Measurements from ENCODE around the gene MEN1.

The MEN1 gene

GRCh38 chr11:64801561-64802369, 8.6 kb downstream of the MEN1 start:
- CTCF ChIA-PET, result interaction anchor here (0.6 to 0.7 kb wide), 2 partner anchors 529 to 1583 kb away, joined by 3 to 4 read pairs; no protein-coding TSS in a partner anchor
- TF ChIP-seq ZFP3 (tag by site-specific recombination; IDR thresholded peaks at IDR 0.05; ENCODE audit: low read depth) (no peak), KLF1 (tag by site-specific recombination; IDR thresholded peaks at IDR 0.05) (peak; percentile 75), BCL11A (tag by site-specific recombination; IDR thresholded peaks at IDR 0.05; ENCODE audit: low read depth) (no peak), PATZ1 (tag by site-specific recombination; IDR thresholded peaks at IDR 0.05) (peak; percentile 40), ZNF280D (tag by site-specific recombination; IDR thresholded peaks at IDR 0.05) (no peak), ZNF398 (tag by site-specific recombination; IDR thresholded peaks at IDR 0.05) (peak; percentile 27; the same call in 1 of the 2 replicates), ZBTB8A (tag by site-specific recombination; IDR thresholded peaks at IDR 0.05) (0 out of 2 replicates have a peak, but pooled peaks have one; percentile 14), KLF17 (tag by site-specific recombination; IDR thresholded peaks at IDR 0.05) (no peak), GLIS2 (tag by site-specific recombination; IDR thresholded peaks at IDR 0.05) (peak; percentile 55), GLIS1 (tag by site-specific recombination; IDR thresholded peaks at IDR 0.05) (peak; percentile 55; the same call in 1 of the 2 replicates)
- Histone ChIP-seq H3K27ac (ENCODE audit: extremely low read depth, low read depth, low read length) (no peak overlapping the region), H3K9me3 (ENCODE audit: control insufficient read depth, insufficient read depth, low read depth, low read length) (no peaks in the 10 kb centered on the region), H3K4me1 (ENCODE audit: control insufficient read depth, insufficient read depth, low read length) (peaks cover 4% of the 10 kb centered on the region), H3K4me3 (ENCODE audit: low read depth, low read length) (no peak overlapping the region), H3K36me3 (ENCODE audit: control insufficient read depth in 2 of 2, insufficient read depth in 1 of 2, low read length in 2 of 2) (peaks cover 0 to 45% of the 10 kb centered on the region in 2 experiments; a peak in 1 of 3 replicates)
- POLR2A ChIA-PET, result interaction anchor here (0.9 to 2.3 kb wide), 3 partner anchors 23 to 310 kb away, joined by 3 to 24 read pairs (median 3); partner anchors contain the start of genes SAC3D1, SF1 and TM7SF2

- H3K27ac ChIP-seq (ENCODE audit: extremely low read depth, low read depth, low read length), result no peak overlapping the region
- H3K9me3 ChIP-seq (ENCODE audit: control insufficient read depth, insufficient read depth, low read depth, low read length), result no peaks in the 10 kb centered on the region
- CTCF ChIA-PET, result interaction anchor here (0.5 kb wide), 1 partner anchor 10 kb away, joined by 4 read pairs; no protein-coding TSS in a partner anchor
- peaks cover 4% of the 10 kb centered on the region for H3K4me1 ChIP-seq (ENCODE audit: control insufficient read depth, insufficient read depth, low read length)
- H3K4me3 ChIP-seq (ENCODE audit: low read depth, low read length), result no peak overlapping the region
- peaks cover 0 to 45% of the 10 kb centered on the region in 2 experiments; a peak in 1 of 3 replicates for H3K36me3 ChIP-seq (ENCODE audit: control insufficient read depth in 2 of 2, insufficient read depth in 1 of 2, low read length in 2 of 2)
- TF ChIP-seq ZNF610 (tag by site-specific recombination; IDR thresholded peaks at IDR 0.05; ENCODE audit: borderline replicate concordance), result no peak
- no peak for TF ChIP-seq PBX3 (CRISPR knock-in tag; IDR thresholded peaks at IDR 0.05)
- TF ChIP-seq ZNF596 (tag by site-specific recombination; IDR thresholded peaks at IDR 0.05), result no peak
- no peak for TF ChIP-seq ZNF354C (tag by site-specific recombination; IDR thresholded peaks at IDR 0.05; ENCODE audit: borderline replicate concordance, low read depth)
- no peak for TF ChIP-seq ZNF398 (tag by site-specific recombination; IDR thresholded peaks at IDR 0.05)
- POLR2A ChIA-PET, result interaction anchor here (2.5 kb wide), 1 partner anchor 22 kb away, joined by 13 read pairs; the partner anchor contains the start of gene SF1
Observed at GRCh38 chr11:64801158-64801464, 9.2 kb downstream of the MEN1 start.

Data from HEK293 (cell line).